Dendritic cell treated with granulocyte-macrophage colony-stimulating factor and Interleukin-4, amounts not matched to agents 40 ng/mL and 50 ng/mL, for 4 days (primary cell): ENCODE results near the gene UPP2.

Experiments
- H3K27ac Mint-ChIP-seq: one replicate; pipeline ENCODE4 v1.8.0; 2022; ENCODE audit warnings: mild to moderate bottlenecking, mixed read lengths
- H3K27me3 Mint-ChIP-seq: one replicate; pipeline ENCODE4 v1.8.0; 2022; ENCODE audit warnings: mild to moderate bottlenecking, mixed read lengths
- H3K36me3 Mint-ChIP-seq: one replicate; pipeline ENCODE4 v1.8.0; 2022; ENCODE audit warnings: low read depth, mixed read lengths
- H3K4me1 Mint-ChIP-seq: one replicate; pipeline ENCODE4 v1.8.0; 2022; ENCODE audit warnings: low read depth, mixed read lengths
- H3K4me3 Mint-ChIP-seq: one replicate; pipeline ENCODE4 v1.8.0; 2022; ENCODE audit warnings: mild to moderate bottlenecking, moderate library complexity, mixed read lengths
- H3K9me3 Mint-ChIP-seq: one replicate; pipeline ENCODE4 v1.8.0; 2022; ENCODE audit warnings: mixed read lengths
- intact Hi-C: fragments of 100-400 bp; cut with micrococcal nuclease; formaldehyde crosslinking; loops from one replicate; pipeline ENCODE4 v1.15.0; 2022

Gene UPP2

GRCh38 chr2:158120664-158121641 lies 19.3 kb downstream of the UPP2 start:
- H3K27me3 Mint-ChIP-seq = no peaks in the 10 kb centered on the region
- H3K4me3 Mint-ChIP-seq = no peak overlapping the region
- intact Hi-C loops = no loop called here
- H3K36me3 Mint-ChIP-seq = no peaks in the 10 kb centered on the region
- peaks cover 21% of the 10 kb centered on the region for H3K4me1 Mint-ChIP-seq
- no peak overlapping the region for H3K27ac Mint-ChIP-seq
- H3K9me3 Mint-ChIP-seq = no peaks in the 10 kb centered on the region

DNA sequence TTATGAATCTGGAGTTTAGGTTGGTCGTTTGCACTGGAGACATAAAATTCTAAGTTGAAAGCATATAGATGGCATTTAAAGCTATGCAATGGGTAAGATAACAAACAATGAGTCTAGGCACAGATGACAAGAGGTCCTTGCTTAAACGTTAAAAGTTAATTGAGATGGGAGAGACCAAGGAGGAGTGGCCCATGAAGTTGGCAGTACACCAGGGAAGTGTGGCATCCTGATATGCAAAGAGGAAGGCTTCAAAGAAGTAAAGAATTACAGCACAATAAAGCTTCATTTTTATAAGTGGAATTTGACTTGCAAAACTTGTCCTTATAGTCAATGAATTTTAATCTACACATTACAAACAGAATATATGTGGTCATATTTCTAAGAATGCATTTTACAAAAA lies 23.2 kb downstream of the UPP2 start:
- Mint-ChIP-seq H3K36me3 (no peaks in the 10 kb centered on the region), H3K27me3 (no peaks in the 10 kb centered on the region), H3K9me3 (no peaks in the 10 kb centered on the region), H3K4me1 (peaks cover 5% of the 10 kb centered on the region), H3K27ac (no peak overlapping the region), H3K4me3 (no peak overlapping the region)
- intact Hi-C loops = no loop called here

- intact Hi-C loops = no loop called here
Observed at GRCh38 chr2:158125756-158126498, 24.3 kb downstream of the UPP2 start.

DNA sequence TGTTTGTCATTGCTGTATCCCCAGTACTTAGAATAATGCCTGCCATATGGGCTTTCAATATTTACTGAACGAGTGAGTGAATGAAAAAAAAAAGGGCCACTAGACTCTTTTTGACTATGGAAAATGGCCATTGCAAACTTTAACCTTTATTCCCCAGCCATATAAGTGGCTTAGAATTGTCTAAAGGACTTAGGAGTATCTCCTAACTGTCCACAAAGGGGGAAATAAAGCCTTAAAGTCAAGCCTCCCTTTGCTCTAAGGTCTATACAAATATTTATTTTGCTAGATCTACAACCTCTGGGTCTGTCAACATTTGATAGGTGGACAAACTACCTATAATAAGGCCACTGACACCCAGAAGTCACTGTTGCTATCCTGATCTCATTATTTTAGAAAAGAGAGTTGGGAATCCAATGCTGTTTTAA lies 25.7 kb downstream of the UPP2 start:
- H3K36me3 Mint-ChIP-seq = no peaks in the 10 kb centered on the region
- no peak overlapping the region for H3K27ac Mint-ChIP-seq
- no peak overlapping the region for H3K4me3 Mint-ChIP-seq
- H3K27me3 Mint-ChIP-seq = no peaks in the 10 kb centered on the region
- intact Hi-C loops = no loop called here
- no peaks in the 10 kb centered on the region for H3K9me3 Mint-ChIP-seq
- no peaks in the 10 kb centered on the region for H3K4me1 Mint-ChIP-seq

More at GRCh38 chr2:158125756-158126498, 24.3 kb downstream of the UPP2 start:
- Mint-ChIP-seq H3K4me3 (no peak overlapping the region), H3K27me3 (no peaks in the 10 kb centered on the region), H3K4me1 (peaks cover under 1% of the 10 kb centered on the region), H3K27ac (no peak overlapping the region), H3K9me3 (no peaks in the 10 kb centered on the region), H3K36me3 (no peaks in the 10 kb centered on the region)

DNA sequence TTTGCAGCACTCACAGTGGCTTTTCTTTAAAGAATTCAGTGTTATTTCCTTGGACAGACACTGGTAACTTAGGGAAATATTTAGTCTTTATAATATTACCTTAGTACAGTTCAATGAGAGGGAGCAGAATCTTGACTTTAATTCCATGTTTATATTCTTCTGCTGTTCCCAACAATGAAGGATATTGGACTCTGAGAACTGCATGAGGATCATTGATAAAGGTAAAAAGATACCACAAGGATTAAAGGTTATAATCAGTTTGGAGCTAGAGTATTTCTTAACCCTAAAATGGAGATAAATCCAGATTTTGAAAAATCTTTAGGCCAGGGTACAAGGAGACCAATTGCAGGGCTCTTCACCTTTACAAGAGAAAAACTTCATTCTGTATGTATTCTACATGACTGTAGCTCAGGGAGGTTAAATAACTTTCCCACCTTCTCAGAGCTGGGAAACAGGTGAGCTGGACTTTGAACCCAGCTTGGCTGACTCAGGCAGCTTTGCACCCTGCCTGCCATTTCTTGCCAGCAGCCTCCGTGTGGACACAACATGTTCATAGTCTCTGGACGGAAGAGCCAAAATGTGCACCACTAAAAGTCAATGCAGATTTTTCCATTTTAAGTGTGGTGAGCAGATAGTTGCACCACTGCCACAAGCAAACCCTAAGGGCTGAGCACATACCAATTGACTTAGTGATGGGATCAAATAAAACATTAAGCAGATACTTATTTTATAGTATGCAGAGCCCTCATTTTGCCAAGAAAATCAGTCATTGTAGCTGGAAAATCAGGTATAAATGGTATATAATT lies 26.7 kb downstream of the UPP2 start:
- intact Hi-C loops = no loop called here
- Mint-ChIP-seq H3K27ac (no peak overlapping the region), H3K4me1 (no peaks in the 10 kb centered on the region), H3K36me3 (no peaks in the 10 kb centered on the region), H3K27me3 (no peaks in the 10 kb centered on the region), H3K9me3 (no peaks in the 10 kb centered on the region), H3K4me3 (no peak overlapping the region)

- Mint-ChIP-seq H3K4me1 (peaks cover 5% of the 10 kb centered on the region), H3K36me3 (no peaks in the 10 kb centered on the region), H3K4me3 (no peak overlapping the region), H3K27ac (no peak overlapping the region), H3K27me3 (no peaks in the 10 kb centered on the region), H3K9me3 (no peaks in the 10 kb centered on the region)
- intact Hi-C loops = no loop called here
Observed at GRCh38 chr2:158129037-158129436, 27.4 kb downstream of the UPP2 start.

- no peak overlapping the region for H3K27ac Mint-ChIP-seq
- H3K4me1 Mint-ChIP-seq = peaks cover 7% of the 10 kb centered on the region
- intact Hi-C loops = no loop called here
- H3K36me3 Mint-ChIP-seq = no peaks in the 10 kb centered on the region
- H3K9me3 Mint-ChIP-seq = no peaks in the 10 kb centered on the region
- no peak overlapping the region for H3K4me3 Mint-ChIP-seq
- no peaks in the 10 kb centered on the region for H3K27me3 Mint-ChIP-seq
Observed at GRCh38 chr2:158130832-158131473, 29.3 kb downstream of the UPP2 start.

DNA sequence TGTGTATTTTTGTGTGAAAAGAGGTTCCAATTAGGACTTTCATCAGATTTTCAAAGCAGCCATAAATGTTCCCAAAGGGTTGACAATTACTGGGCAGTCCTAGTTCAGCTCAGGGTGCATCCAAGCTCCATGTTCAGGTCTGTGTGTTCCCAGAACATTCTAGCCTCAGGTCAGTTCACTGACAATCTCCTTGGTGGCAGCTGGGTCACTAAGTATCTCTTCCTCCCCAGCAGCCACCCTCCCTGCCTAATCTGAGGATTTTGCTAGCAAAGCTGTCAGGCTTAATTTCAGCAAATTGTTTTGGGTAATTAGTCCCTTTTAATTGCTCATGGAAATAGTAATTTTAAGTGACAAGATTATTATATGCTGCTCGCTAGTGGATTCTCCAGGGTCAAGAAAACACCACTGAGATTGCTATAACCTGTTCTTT lies 29.8 kb downstream of the UPP2 start:
- Mint-ChIP-seq H3K4me1 (peaks cover 7% of the 10 kb centered on the region), H3K9me3 (no peaks in the 10 kb centered on the region), H3K4me3 (no peak overlapping the region), H3K36me3 (no peaks in the 10 kb centered on the region), H3K27ac (no peak overlapping the region), H3K27me3 (no peaks in the 10 kb centered on the region)
- intact Hi-C loops = no loop called here

- H3K36me3 Mint-ChIP-seq = no peaks in the 10 kb centered on the region
Observed at GRCh38 chr2:158131919-158132566, 30.4 kb downstream of the UPP2 start.

GRCh38 chr2:158134055-158134454 lies 32.4 kb downstream of the UPP2 start:
- intact Hi-C loops = no loop called here
- H3K9me3 Mint-ChIP-seq = no peaks in the 10 kb centered on the region
- H3K4me3 Mint-ChIP-seq = no peak overlapping the region
- H3K27ac Mint-ChIP-seq = no peak overlapping the region
- no peaks in the 10 kb centered on the region for H3K36me3 Mint-ChIP-seq
- H3K4me1 Mint-ChIP-seq = peaks cover 7% of the 10 kb centered on the region
- H3K27me3 Mint-ChIP-seq = no peaks in the 10 kb centered on the region

More at GRCh38 chr2:158131919-158132566, 30.4 kb downstream of the UPP2 start:
- intact Hi-C loops = no loop called here
- no peak overlapping the region for H3K4me3 Mint-ChIP-seq
- no peaks in the 10 kb centered on the region for H3K9me3 Mint-ChIP-seq
- no peak overlapping the region for H3K27ac Mint-ChIP-seq
- H3K4me1 Mint-ChIP-seq = peaks cover 7% of the 10 kb centered on the region
- H3K27me3 Mint-ChIP-seq = no peaks in the 10 kb centered on the region

GRCh38 chr2:158134655-158135054 lies 33.0 kb downstream of the UPP2 start:
- no peaks in the 10 kb centered on the region for H3K9me3 Mint-ChIP-seq
- H3K27me3 Mint-ChIP-seq = no peaks in the 10 kb centered on the region
- H3K36me3 Mint-ChIP-seq = no peaks in the 10 kb centered on the region
- H3K4me3 Mint-ChIP-seq = no peak overlapping the region
- intact Hi-C loops = no loop called here
- H3K27ac Mint-ChIP-seq = no peak overlapping the region
- peaks cover 9% of the 10 kb centered on the region for H3K4me1 Mint-ChIP-seq

DNA sequence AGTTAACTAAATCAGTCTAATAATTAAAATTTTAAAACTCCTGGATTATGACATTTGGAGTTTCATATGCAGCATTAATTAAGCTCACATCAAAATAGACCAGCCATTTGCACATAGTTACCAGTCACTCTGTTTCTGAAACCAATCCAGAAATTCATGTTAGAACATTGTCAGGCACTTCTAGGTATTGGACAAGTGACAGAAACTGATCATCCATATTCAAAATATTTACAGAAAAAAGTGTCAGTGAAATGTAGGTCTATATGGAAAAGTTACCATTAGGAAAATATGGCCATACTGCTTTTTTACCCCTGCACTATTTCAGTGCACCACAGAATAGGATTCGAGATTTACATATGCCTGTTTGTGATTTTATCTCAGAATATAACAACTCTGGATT lies 33.4 kb downstream of the UPP2 start:
- Mint-ChIP-seq H3K36me3 (no peaks in the 10 kb centered on the region), H3K9me3 (no peaks in the 10 kb centered on the region), H3K27me3 (no peaks in the 10 kb centered on the region), H3K4me3 (no peak overlapping the region), H3K4me1 (peaks cover 12% of the 10 kb centered on the region), H3K27ac (no peak overlapping the region)
- intact Hi-C loops = no loop called here

GRCh38 chr2:158138255-158138654 lies 36.6 kb downstream of the UPP2 start:
- no peaks in the 10 kb centered on the region for H3K27me3 Mint-ChIP-seq
- no peak overlapping the region for H3K27ac Mint-ChIP-seq
- no peaks in the 10 kb centered on the region for H3K9me3 Mint-ChIP-seq
- peaks cover 29% of the 10 kb centered on the region for H3K4me1 Mint-ChIP-seq
- H3K36me3 Mint-ChIP-seq = no peaks in the 10 kb centered on the region
- intact Hi-C loops = no loop called here
- no peak overlapping the region for H3K4me3 Mint-ChIP-seq
